GM19328 (cell line): ENCODE results near the gene YIF1B.
"Not testable (repeated sequence)": the region's sequence is repeated elsewhere in the genome, so short reads cannot be mapped to it uniquely, and the experiment has no call there.

ENCODE experiments used
- ATAC-seq: cut with Tn5 transposase; IDR thresholded peaks from one replicate; pipeline ENCODE4 v1.9.1; 2021; ENCODE audit warnings: mild to moderate bottlenecking, moderate library complexity; ENCODE audit not compliant: unreplicated experiment

The YIF1B gene

DNA sequence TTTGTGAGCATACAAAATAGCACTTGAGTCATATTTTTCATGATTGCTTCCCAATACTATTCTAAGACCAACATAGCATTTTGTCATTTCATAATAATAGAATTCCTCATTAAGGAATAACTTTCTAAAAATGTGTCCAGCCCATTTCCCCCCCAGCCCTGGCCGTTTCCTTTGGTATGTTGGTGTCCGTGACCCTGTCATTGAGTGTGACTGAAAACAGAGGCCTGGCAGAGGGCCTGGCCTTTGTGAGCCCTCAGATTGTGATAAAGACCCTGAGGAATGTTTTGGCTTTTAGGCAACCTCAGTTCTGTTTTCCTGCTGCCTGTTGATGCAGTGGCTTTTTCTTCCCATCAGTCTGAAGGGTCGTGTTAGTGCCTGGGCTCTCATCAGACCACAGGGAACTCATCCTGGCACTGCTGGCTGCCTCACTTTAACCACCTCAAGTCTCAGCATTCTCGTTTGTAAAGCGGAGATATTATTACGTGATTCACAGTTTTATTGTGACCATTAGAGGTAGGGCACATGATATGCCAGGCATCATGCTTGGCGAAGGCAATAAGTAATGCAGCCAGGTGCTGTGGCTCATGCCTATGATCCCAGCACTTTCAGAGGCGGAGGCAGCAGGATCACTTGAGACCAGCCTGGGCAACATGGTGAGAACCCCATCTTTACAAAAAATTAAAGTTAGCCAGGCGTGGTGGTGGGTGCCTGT, 37.6 kb downstream of the YIF1B start:
- ATAC-seq, result no peak

DNA sequence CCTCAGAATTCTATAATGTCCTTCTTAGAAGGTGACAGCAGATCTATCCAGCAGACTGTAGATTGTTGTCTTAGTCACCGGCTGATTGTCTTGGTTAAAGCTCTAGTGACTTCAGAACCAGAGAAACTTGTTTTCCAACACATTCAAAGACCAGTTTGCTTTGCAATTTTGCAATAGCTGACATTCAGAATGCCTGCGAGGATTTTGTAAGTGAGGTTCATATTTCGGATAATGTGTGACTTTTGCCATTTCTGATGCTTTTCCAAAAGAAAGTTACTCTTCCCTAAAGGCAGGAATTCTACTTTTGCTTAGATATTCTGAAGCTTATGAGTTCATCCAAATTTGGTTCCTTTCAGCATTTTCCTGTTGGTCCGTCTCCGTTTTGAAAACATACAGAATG, 38.2 kb downstream of the YIF1B start:
- no peak for ATAC-seq

DNA sequence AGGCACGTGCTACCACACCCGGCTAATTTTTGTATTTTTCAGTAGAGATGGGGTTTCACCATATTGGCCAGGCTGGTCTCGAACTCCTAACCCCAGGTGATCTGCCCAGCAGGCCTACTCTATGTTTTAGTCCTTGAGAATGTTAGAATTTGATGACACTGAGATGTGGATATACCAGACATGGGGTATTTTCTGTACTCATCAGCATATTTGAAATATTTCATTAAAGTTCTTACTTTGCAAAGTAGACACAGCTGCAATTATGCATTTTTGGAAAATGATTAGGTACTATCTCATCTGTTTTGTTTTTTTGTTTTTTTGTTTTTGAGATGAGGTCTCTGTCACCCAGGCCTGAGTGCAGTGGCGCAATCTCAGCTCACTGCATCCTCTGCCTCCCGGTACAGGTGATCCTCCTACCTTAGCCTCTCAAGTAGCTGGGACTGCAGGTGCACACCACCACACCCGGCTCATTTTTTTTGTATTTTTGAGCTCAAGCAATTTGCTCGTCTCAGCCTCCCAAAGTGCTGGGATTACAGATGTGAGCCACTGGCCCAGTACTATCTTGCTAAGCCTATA, 38.7 kb downstream of the YIF1B start:
- ATAC-seq, result no peak

DNA sequence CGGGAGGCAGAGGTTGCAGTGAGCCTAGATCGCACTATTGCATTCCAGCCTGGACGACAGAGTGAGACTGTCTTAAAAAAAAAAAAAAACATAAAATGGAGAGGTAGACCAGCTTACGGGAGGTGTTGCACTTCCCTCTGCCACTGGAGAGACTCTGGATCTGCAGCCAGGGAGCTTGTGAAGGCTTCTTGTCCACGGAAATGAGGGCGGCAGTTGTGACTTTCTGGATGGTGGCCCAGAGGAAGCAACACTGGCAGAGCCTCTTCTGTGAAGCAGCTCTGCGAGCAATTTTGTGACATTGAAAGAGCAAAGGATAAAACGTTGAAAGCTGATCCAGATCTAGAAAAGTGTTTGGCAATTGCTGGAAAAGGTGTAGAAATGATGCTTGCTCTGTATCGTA, 41.0 kb downstream of the YIF1B start:
- no peak for ATAC-seq

DNA sequence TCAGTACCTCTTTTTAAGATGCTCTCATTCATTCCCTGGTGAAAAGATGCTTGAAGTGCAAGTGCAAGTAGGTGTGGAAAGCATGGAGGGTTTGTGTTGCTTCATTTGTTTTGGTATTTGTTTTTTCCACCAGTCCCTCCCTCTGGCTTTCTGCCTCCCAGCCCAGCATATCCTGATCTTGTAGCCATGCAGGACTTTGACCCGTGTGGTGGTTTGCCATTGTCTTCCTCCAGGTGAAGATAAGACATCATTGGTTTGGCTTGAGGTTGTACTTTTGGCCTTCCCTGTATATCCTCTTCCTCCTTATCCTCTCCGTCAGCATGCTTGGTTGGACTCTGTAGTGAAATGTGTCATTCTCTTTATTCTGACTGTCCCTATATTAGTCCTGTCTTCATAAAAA, 42.2 kb downstream of the YIF1B start:
- ATAC-seq, result no peak

DNA sequence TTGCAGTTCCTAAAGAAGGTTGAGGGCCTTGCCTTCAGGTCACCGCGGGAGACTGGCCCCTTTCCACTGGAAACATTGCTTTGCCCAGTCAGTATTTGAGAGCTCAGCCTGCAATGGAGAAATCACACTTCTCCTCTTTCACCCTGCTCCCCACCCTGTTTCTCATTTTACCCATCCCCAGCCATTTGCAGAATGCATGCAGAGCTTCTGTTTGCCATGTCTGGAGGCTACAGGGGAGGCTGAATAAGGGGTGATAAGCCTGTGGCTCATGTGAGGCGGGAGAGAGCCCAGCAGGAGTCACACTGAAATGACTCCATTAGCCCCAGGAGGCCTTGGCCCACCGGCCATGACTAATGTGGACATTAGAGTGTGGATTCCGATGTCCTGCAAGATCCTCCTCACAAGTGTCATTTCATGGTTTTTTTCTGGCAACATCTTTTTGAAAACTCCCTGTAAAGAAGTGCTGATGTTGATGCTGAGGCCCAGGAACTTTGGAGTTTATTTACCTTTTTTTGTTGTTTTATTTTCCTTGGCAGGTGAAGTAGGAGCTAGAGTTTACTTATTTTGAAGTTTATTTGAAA, 45.1 kb downstream of the YIF1B start:
- ATAC-seq, result no peak

DNA sequence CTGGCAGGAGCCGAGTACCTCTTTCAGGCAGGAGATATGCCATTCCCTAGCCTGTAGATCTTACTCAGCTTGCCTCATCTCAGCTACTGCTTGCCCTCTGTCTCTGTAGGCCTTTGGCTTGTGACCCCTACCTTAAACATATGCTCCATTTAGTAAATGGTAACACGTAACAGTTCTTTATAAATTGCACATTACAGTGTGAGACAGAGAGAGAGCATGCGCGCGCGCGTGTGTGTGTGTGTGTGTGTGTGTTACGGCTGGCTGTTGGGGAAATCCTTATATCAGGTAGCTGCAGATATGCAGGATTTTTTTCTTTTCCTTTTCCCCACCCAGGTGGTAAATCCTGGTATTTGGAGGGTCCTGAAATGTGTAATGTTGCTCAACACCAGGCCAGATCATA, 47.2 kb downstream of the YIF1B start:
- no peak for ATAC-seq

DNA sequence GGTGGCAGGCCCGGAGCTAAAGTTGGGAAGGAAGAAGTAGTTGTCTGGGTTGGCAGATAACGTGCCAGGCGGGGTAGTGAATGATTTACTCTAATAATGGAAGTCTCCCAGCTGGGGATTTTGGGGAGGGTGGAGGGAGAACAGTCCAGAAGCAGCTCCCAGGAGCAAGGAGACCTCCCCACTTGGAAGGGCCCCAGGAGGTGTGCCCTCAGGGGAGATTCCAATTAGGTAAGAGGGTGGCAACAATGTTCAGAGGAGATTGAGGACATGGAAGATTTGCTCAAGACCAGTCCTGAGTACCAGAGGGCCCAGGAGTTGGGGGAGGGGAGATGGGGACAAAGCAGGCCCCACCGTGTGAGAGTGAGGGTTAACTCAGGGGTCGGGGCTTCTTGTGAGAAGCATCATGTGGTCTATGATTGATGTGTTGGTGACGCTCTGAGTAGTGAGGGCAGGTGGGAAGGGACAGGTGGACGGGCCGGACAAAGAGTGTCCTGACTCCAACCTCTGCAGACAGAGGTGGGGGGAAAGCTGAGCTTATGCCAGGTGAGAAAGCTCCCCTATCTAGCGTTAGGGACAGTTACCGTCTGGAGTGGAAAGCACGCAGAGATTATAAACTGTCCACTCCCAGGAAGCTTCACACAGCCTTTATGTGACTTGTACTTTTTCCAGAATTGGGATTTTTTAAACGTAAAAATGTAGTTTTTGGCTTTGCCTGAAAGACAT, 47.8 kb downstream of the YIF1B start:
- no peak for ATAC-seq

DNA sequence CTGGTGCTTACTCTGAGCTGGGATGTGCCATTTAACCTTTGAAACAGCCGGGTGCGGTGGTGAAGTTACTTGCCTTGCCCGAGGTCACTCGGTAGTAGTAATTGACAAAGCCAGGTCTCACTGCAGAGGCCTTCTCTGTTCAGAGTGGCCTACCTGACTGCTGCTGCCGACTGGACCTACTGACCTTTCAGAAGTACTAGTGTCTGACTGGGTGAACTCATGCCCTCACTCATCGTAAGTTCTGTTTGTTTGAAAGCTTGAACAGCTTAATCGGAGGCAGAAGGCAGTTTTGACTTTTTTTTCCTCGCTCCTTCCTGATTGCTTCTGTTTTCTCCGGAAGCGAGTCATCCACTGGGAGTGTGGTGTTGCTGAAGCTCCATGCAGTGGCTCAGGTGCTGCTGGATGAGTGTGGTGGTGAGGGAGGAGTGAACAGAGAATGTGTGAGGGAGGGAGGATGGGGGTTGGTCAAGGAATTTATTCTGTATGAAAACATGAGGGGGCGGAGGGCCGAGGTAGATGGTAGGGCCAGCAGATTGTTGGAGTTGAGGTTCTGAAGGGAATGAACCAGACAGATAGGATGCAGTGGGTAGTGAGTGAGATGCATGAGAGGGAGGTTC, 48.7 kb downstream of the YIF1B start:
- ATAC-seq, result no peak

DNA sequence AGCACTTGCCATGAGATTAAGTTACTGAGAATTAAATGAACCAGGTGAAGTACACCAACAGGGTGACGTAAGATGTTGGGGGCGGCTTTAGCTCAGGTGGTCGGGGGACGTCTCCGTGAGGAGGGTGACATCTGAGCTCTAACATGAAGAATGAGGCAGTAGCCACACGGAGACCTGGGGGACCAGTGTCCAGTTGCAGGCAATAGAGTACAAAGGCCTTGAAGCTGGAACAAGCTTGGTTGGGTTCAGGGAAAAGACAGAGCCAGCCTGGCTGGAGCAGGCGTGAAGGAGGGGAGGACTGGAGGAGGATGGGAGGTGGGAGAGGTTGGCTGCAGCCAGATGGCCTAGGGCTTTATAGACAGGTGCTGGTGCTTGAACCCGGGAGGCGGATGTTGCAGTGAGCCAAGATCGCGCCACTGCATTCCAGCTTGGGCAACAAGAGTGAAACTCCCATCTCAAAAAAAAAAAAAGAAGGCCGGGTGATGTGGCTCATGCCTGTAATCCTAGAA, 49.8 kb downstream of the YIF1B start:
- ATAC-seq, result no peak

DNA sequence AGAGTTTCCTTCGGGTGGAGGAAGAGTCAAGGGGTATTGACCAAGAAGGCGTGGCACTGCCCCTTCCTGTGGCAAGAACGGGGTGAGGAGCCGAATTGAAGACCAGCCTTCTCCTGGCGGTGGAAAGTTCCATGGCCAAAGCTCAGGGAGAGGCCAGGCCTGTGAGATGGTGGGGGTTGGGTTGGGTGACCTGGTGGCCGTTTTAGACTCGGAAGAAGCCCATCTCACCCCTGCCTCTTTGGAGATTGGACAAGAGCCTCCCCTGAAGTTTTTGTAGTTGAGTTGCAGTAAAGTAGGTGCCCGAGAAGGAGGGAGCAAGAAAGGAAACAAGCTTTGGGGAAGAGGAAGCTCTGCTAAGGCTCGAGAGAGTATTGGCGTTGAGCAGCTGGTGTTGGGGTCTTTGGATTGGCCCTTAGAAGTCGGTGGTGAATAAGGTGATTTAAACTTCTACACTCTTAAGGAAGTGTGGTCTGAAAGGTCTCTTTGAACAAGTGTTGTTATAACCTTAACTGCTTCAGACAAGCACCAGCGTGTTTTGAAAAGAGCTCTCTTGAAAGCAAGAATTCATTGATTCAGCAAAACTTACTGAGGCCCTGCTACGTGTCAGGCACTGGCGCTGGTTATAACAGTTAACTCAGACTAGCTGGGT, 50.4 kb downstream of the YIF1B start:
- no peak for ATAC-seq

DNA sequence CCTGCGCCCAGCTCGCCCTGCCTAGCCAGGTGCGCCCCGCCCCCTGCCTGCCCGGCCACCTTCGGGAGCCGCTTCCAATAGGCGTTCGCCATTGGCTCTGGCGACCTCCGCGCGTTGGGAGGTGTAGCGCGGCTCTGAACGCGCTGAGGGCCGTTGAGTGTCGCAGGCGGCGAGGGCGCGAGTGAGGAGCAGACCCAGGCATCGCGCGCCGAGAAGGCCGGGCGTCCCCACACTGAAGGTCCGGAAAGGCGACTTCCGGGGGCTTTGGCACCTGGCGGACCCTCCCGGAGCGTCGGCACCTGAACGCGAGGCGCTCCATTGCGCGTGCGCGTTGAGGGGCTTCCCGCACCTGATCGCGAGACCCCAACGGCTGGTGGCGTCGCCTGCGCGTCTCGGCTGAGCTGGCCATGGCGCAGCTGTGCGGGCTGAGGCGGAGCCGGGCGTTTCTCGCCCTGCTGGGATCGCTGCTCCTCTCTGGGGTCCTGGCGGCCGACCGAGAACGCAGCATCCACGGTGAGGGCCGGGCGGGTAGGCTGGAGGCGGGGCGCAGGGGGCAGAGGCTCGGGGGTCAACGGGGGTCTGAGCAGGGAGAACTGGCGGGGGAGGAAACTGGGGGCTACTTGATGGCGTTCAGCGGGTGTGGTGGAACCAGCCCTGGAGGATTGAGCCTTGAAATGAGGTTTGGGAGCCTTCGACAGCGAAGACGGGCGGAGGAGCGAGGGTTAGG, 51.1 kb downstream of the YIF1B start, which contains the start of gene SPINT2:
Gene SPINT2, plus strand, starts transcription at position 88 of the 727 bp plus-strand sequence. Its CDS starts 320 bp downstream, at position 408.
- ATAC-seq, result no peak

DNA sequence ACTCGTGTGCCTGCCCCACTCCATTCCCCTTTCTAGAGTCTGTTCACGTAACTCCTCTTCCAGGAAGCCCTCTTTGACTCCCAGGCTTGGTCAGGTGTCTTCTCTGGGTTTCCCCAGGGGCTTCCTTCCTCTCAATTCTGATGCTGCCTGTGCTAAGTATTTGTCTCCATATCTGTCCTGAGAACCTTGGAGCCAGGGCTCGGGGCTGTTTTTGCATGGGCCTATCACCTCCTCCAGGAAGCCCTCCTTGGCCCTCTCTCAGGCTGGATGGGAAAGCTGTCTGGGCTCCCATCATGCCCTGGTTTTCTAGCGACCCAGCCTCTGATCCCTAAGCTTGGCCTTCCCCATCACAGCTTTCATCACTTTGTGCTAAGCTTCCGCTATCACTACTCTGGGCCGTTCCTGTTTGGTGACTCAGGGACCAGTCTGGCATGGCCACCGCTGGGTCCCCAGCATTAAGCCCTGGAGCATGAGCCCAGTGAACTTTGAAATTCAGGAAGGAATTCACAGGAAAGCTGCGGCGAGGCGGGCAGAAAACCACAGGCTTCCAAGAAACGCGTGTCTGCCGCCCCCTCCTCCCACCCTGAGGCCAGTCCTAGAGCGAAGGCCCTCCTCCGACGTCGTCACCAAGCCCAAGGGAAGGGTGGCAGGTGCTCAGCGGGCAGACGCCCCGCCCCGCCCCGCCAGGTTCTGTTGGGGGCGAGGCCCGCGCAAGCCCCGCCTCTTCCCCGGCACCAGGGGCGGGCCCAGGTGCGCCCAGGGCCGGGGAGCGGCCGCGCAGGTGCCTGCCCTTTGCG, 51.9 kb downstream of the YIF1B start:
- no peak for ATAC-seq

DNA sequence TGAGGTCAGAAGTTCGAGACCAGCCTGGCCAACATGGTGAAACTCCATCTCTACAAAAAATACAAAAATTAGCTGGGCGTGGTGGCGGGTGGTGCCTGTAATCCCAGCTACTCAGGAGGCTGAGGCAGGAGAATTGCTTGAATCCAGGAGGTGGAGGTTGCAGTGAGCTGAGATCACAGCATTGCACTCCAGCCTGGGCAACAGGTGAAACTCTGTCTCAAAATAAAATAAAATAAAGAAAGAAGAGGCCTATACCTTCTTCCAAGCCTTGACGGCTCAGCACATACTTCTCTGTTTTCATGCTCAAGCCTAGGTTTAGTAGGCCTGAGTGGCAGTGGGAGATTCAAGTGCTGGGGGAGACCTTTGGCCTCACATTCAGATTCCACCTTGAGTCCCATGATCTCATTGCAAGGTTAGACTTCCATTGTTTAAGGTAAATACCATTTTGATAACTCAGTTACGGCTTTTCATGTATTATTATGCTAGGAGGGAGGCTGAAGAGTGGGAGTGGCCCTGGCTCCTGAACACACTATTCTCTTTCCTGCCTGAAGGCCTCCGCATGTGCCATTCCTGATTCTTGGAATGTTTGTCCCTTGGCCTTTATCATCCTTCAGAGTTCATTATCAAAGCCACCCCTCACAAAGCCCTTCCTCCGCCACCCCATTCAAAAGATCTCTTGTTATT, 53.0 kb downstream of the YIF1B start:
- no peak for ATAC-seq

DNA sequence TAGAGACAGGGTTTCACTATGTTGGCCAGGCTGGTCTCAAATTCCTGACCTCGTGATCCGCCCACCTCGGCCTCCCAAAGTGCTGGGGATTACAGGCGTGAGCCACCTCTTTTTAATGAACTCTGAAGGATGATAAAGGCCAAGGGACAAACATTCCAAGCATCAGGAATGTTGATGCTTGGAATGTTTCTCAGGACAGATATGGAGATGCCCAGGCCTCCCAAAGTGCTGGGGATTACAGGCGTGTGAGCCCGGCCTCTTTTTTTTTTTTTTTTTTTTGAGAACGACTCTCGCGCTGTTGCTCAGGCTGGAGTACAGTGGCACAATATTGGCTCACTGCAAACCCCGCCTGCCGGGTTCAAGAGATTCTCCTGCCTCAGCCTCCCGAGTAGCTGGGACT, 53.8 kb downstream of the YIF1B start:
- not testable (repeated sequence) for ATAC-seq

DNA sequence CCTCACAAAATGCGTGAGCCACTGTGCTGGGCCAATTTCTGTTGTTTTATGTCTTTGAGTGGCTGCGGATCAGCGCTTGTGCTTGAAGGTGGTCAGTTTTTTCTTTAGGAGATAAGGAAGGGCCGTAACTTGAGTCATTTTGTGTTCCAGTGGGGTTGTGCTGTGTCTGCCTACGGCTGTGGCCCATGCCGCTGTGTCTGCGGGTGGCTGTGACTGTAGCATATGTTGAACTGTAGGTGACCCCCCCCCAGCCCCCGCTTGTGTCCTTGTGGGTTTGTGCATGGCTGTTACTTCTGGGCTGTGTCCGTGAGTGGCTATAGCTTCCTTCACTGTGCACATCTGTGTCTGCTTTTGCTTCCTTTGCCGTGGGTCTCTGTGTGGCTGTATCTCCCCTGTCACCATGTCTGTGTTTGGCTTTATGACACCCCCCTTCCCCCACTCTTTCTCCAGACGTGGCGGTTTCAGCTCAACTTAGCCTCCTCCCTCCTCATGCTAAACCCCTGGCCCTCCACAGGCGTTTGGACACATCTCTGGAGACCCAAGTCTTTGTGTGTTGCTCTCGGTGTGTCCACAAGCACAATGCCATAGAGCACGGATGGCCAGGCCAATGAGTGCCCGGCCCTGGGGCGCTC, 60.2 kb downstream of the YIF1B start:
- no peak for ATAC-seq

DNA sequence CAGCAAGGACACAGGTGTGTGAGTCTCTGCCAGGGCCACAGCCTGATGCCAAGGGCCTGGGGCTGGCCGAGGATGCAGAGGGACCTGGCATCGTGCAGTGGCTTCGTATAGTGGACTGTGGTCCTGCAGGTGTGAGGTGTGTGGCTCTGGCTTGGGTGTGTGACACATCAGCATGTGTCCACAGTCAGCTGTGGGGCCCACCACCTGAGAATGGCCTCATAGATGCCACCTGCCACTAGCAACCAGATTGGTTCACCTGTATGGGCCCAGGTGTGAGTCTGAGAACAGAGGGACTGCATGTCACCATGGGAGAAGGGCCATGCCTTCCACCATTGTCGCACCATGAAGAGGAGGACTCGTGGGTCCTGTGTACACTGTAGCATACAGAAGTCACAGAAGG, 62.0 kb downstream of the YIF1B start:
- no peak for ATAC-seq
